Mesothelial cell of epicardium (in vitro differentiated cells): ENCODE measurements around the gene KMT2B. TPM values are rescaled to one million over a fixed set of nuclear protein-coding genes. Genes with fewer than 3 reads are reported as not detected.

ENCODE experiments used
- DNase-seq, 2 experiments: peaks; one replicate each; pipeline ENCODE4 v3.0.0; 2021; ENCODE audit warnings: low spot score in 2 of 2; ENCODE audit not compliant: unreplicated experiment in 2 of 2
- H3K27ac Mint-ChIP-seq: 2 replicates; pipeline ENCODE4 v1.8.0; 2021; ENCODE audit warnings: mixed read lengths
- H3K27me3 Mint-ChIP-seq: 2 replicates; pipeline ENCODE4 v1.8.0; 2021; ENCODE audit warnings: low read depth, mixed read lengths
- H3K36me3 Mint-ChIP-seq: 2 replicates; pipeline ENCODE4 v1.8.0; 2021; ENCODE audit warnings: mixed read lengths
- H3K4me1 Mint-ChIP-seq: 2 replicates; pipeline ENCODE4 v1.8.0; 2021; ENCODE audit warnings: mixed read lengths
- H3K4me3 Mint-ChIP-seq: 2 replicates; pipeline ENCODE4 v1.8.0; 2021; ENCODE audit warnings: mild to moderate bottlenecking, moderate library complexity, mixed read lengths
- H3K9me3 Mint-ChIP-seq: 2 replicates; pipeline ENCODE4 v1.8.0; 2021; ENCODE audit warnings: mixed read lengths
- total RNA-seq: library from RNA; stranded (reverse); gene quantifications from 3 replicates; pipeline ENCODE4 v1.2.1, GENCODE V29; 2021
- TF ChIP-seq, protein P1 (sequence below): fragments of 200-600 bp; sonication (generic); IDR thresholded peaks from one replicate; pipeline ENCODE4 v1.5.0; 2021; ENCODE audit warnings: antibody characterized with exemption; ENCODE audit not compliant: unreplicated experiment

The KMT2B gene
- total RNA-seq, 1 donor from 2014 or later: 62.7 TPM

DNA sequence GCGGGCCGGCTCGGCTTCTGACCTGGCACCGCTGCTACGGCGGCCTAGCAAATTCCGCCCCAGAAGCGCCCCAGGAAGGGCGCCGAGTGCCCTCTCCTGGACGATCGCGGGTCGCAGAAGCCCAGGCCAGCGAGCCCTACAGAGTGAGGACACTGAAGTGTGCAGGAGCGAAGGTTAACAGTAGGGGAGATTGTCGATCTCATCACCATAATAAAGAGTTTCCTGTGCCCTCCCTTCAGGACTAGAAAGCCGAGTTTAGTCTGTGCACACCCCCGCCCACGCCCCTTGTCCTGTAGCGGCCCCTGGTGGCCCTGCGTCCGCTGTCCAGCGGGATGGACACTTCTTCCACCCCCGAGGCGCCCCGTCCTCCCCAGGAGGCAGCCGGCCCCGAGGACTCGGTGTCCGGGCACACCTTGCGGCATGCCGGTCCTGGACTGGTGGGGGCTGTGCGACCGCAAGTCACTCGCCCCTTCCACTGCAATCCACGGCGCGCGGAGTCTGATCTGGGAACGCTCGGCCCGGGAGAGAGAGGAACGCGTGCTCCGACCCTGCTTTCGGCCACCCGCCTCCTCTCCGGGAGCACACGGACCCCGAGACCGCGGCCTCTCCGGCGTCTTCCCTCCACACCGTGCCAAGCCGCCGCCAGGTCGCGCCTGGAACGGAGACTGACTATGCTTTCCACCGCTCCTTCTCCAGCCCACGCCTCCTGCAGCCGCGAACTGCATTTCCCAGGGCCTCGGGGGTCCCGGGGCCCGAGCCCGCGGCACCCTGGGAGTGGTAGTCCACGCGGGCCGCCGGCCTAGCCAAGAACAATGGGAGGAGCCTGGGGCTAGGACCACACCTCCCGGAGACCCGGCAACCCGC lies 770 bp upstream of the KMT2B start:
- Mint-ChIP-seq H3K27ac (peak overlapping the region; percentile 86), H3K4me1 (peaks cover 24% of the 10 kb centered on the region), H3K27me3 (no peaks in the 10 kb centered on the region), H3K9me3 (no peaks in the 10 kb centered on the region), H3K4me3 (peak overlapping the region; percentile 85), H3K36me3 (peaks cover 2% of the 10 kb centered on the region)
- TF ChIP-seq, protein P1, sequence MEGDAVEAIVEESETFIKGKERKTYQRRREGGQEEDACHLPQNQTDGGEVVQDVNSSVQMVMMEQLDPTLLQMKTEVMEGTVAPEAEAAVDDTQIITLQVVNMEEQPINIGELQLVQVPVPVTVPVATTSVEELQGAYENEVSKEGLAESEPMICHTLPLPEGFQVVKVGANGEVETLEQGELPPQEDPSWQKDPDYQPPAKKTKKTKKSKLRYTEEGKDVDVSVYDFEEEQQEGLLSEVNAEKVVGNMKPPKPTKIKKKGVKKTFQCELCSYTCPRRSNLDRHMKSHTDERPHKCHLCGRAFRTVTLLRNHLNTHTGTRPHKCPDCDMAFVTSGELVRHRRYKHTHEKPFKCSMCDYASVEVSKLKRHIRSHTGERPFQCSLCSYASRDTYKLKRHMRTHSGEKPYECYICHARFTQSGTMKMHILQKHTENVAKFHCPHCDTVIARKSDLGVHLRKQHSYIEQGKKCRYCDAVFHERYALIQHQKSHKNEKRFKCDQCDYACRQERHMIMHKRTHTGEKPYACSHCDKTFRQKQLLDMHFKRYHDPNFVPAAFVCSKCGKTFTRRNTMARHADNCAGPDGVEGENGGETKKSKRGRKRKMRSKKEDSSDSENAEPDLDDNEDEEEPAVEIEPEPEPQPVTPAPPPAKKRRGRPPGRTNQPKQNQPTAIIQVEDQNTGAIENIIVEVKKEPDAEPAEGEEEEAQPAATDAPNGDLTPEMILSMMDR: peak; percentile 74
- DNase-seq: peak; percentile 77 to 89

DNA sequence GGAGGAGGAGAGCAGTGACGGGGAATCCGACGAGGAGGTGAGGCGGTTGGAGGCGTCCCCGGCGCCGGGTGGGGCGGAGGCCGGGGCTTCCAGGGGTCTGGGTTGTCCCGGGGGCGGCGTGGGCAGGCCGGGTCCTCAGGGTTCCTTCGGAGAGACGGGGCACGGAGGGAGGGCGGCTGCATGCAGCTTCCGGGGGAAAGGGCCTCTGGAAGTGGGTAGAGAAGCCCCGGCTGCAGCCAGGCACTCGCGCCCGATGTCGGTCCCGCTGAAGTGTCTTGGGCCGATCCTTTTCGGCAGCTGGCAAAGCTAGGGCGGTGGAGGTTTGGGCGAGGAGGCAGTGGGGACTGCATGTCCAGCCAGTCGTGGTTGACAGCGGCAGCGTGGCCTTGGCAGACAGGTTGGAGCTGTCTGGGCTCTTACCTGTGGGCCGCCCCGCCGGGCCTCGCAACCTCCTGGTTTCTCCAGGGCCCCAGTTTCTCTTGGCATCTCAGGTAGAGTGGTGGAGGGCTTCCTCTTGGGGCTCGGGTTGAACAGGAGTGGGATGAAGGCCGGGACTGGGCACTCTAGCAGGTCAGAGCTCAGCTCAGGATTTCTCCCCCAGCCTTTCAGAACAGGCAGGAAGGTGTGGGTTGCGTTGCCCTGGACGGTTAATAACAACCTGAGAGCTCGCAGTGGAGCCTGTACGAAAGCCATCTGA lies 690 bp downstream of the KMT2B start:
- peak overlapping the region; percentile 86 for H3K4me3 Mint-ChIP-seq
- peak overlapping the region; percentile 93 for H3K27ac Mint-ChIP-seq
- no peaks in the 10 kb centered on the region for H3K27me3 Mint-ChIP-seq
- no peaks in the 10 kb centered on the region for H3K9me3 Mint-ChIP-seq
- DNase-seq: peak in 1 of 2 experiments; percentile 59
- H3K4me1 Mint-ChIP-seq: peaks cover 24% of the 10 kb centered on the region
- TF ChIP-seq, protein P1: no peak
- peaks cover 7% of the 10 kb centered on the region for H3K36me3 Mint-ChIP-seq

GRCh38 chr19:35719402-35720162 lies 1.8 kb downstream of the KMT2B start:
- TF ChIP-seq, protein P1: no peak
- peaks cover 24% of the 10 kb centered on the region for H3K4me1 Mint-ChIP-seq
- H3K4me3 Mint-ChIP-seq: peak overlapping the region; percentile 86
- no peaks in the 10 kb centered on the region for H3K9me3 Mint-ChIP-seq
- peak overlapping the region; percentile 93 for H3K27ac Mint-ChIP-seq
- H3K27me3 Mint-ChIP-seq: no peaks in the 10 kb centered on the region
- peaks cover 10% of the 10 kb centered on the region for H3K36me3 Mint-ChIP-seq
- no peak for DNase-seq

DNA sequence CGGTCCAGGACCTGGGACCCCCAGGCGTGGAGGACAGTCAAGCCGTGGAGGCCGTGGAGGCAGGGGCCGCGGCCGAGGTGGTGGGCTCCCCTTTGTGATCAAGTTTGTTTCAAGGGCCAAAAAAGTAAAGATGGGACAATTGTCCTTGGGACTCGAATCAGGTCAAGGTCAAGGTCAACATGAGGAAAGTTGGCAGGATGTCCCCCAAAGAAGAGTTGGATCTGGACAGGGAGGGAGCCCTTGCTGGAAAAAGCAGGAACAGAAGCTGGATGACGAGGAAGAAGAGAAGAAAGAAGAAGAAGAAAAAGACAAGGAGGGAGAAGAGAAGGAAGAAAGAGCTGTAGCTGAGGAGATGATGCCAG lies 2.3 kb downstream of the KMT2B start:
- Mint-ChIP-seq H3K4me3 (peak overlapping the region; percentile 18), H3K27ac (no peak overlapping the region)

GRCh38 chr19:35720648-35721047 lies 2.8 kb downstream of the KMT2B start:
- TF ChIP-seq, protein P1: no peak
- no peak overlapping the region for H3K4me3 Mint-ChIP-seq
- DNase-seq: no peak
- H3K4me1 Mint-ChIP-seq: peaks cover 20% of the 10 kb centered on the region
- peaks cover 17% of the 10 kb centered on the region for H3K36me3 Mint-ChIP-seq
- no peaks in the 10 kb centered on the region for H3K9me3 Mint-ChIP-seq
- no peaks in the 10 kb centered on the region for H3K27me3 Mint-ChIP-seq
- H3K27ac Mint-ChIP-seq: no peak overlapping the region

More for the DNA sequence above, 2.3 kb downstream of the KMT2B start:
- TF ChIP-seq, protein P1: no peak
- H3K9me3 Mint-ChIP-seq: no peaks in the 10 kb centered on the region
- H3K4me1 Mint-ChIP-seq: peaks cover 21% of the 10 kb centered on the region
- peaks cover 13% of the 10 kb centered on the region for H3K36me3 Mint-ChIP-seq
- no peaks in the 10 kb centered on the region for H3K27me3 Mint-ChIP-seq
- no peak for DNase-seq
